Endothelial cell of umbilical vein (primary cell): Measurements from ENCODE around the gene BCL6B. TPM values are rescaled to one million over a fixed set of nuclear protein-coding genes. Genes with fewer than 3 reads are reported as not detected.

Experiments used
- BruUV-seq: library from RNA; stranded (reverse); fragments of 400-500 nt; replicated peaks from 2 replicates; lab custom pipeline; 2021; lab: Mats Ljungman, UMichigan
- CTCF ChIA-PET: fragments of 300-600, 350-600 bp; sonication (Branson Sonifier 250); formaldehyde crosslinking; loops from one replicate; lab custom pipeline; 2021; ENCODE audit warnings: antibody characterized with exemption, inconsistent platforms; lab: Charles Lee
- POLR2A ChIA-PET: fragments of 300-600, 350-600 bp; sonication (Branson Sonifier 250); formaldehyde crosslinking; loops from one replicate; lab custom pipeline; 2021; ENCODE audit warnings: antibody characterized with exemption, inconsistent platforms; lab: Charles Lee
- DNase-seq: peaks from one replicate; pipeline ENCODE4 v3.0.0-alpha.2; 2011; ENCODE audit warnings: low read depth, low spot score
- FAIRE-seq: peaks from 2 replicates; lab custom pipeline; 2011; peaks lifted over from hg19 to GRCh38; lab: Jason Lieb, UNC
- H2AFZ ChIP-seq: 2 replicates; pipeline ENCODE4 v1.6.0; 2012; ENCODE audit warnings: low read depth, low read length, control low read depth, inconsistent platforms
- H3K27ac ChIP-seq: 2 replicates; pipeline ENCODE4 v1.5.1; 2011; ENCODE audit warnings: low read depth, mild to moderate bottlenecking, control low read depth, low read length, moderate library complexity; ENCODE audit not compliant: insufficient read depth
- H3K27me3 ChIP-seq, 2 experiments: 2 replicates each; pipeline versions ENCODE4 v1.6.0 to v1.6.1; 2011; ENCODE audit warnings: low read length in 2 of 2, mixed read lengths in 1 of 2; ENCODE audit not compliant: control insufficient read depth in 2 of 2, insufficient read depth in 2 of 2
- H3K36me3 ChIP-seq, 2 experiments: 2 replicates in 1 of 2; 3 replicates in 1 of 2; pipeline ENCODE4 v1.5.1; 2011; ENCODE audit warnings: low read length in 2 of 2, mild to moderate bottlenecking in 1 of 2, moderate library complexity in 1 of 2; ENCODE audit not compliant: control insufficient read depth in 2 of 2, insufficient read depth in 2 of 2; ENCODE audit errors: extremely low read depth in 1 of 2
- H3K4me1 ChIP-seq: 3 replicates; pipeline ENCODE4 v1.5.1; 2011; ENCODE audit warnings: mild to moderate bottlenecking, low read length; ENCODE audit not compliant: control insufficient read depth, insufficient read depth; ENCODE audit errors: extremely low read depth
- H3K4me2 ChIP-seq: 2 replicates; pipeline ENCODE4 v1.6.1; 2011; ENCODE audit warnings: low read length, control low read depth, mixed read lengths; ENCODE audit not compliant: insufficient read depth
- H3K4me3 ChIP-seq, 3 experiments: fragments of 200-600 bp in 1 of 3; sonication (generic), shearing (Covaris generic) in 1 of 3; replicated peaks in 1 of 3; 2 replicates each; pipeline ENCODE4 v1.5.1; 2011 to 2016; ENCODE audit warnings: control low read depth in 3 of 3, low read length in 3 of 3, mild to moderate bottlenecking in 2 of 3, inconsistent platforms in 1 of 3, low read depth in 1 of 3, moderate library complexity in 1 of 3; ENCODE audit not compliant: insufficient read depth in 1 of 3
- H3K79me2 ChIP-seq: 2 replicates; pipeline ENCODE4 v1.6.0; 2012; ENCODE audit warnings: low read length, inconsistent platforms; ENCODE audit not compliant: control insufficient read depth, insufficient read depth
- H3K9ac ChIP-seq: replicated peaks from 2 replicates; pipeline ENCODE3; 2011; ENCODE audit warnings: low read length, control low read depth; ENCODE audit not compliant: insufficient read depth; ENCODE audit errors: extremely low read depth
- H3K9me1 ChIP-seq: replicated peaks from 3 replicates; pipeline ENCODE4 v1.6.0; 2011; ENCODE audit warnings: mild to moderate bottlenecking, low read length; ENCODE audit not compliant: control insufficient read depth, insufficient read depth; ENCODE audit errors: extremely low read depth
- H3K9me3 ChIP-seq: replicated peaks from 2 replicates; pipeline ENCODE4 v1.5.1; 2012; ENCODE audit warnings: low read length, inconsistent platforms; ENCODE audit not compliant: control insufficient read depth, insufficient read depth
- H4K20me1 ChIP-seq: replicated peaks from 2 replicates; pipeline ENCODE3; 2011; ENCODE audit warnings: mild to moderate bottlenecking, low read length; ENCODE audit not compliant: control insufficient read depth, insufficient read depth; ENCODE audit errors: extremely low read depth
- CTCF ChIP-seq, 2 donors: IDR thresholded peaks; 1 replicate in 1 of 2; 2 replicates in 1 of 2; pipeline ENCODE4 v1.5.1; 2011; ENCODE audit warnings: low read length in 2 of 2, mild to moderate bottlenecking in 2 of 2, moderate library complexity in 2 of 2, control low read depth in 1 of 2, inconsistent platforms in 1 of 2, low read depth in 1 of 2; ENCODE audit not compliant: insufficient read depth in 1 of 2; ENCODE audit errors: extremely low read depth in 1 of 2
- EZH2 ChIP-seq: IDR thresholded peaks from 2 replicates; pipeline ENCODE4 v1.6.1; 2012; ENCODE audit warnings: borderline replicate concordance, low read depth, mild to moderate bottlenecking, moderate library complexity, low read length, inconsistent platforms; ENCODE audit not compliant: severe bottlenecking
- FOS ChIP-seq: IDR thresholded peaks from 2 replicates; pipeline ENCODE4 v1.6.1; 2011; ENCODE audit warnings: mild to moderate bottlenecking, low read length, moderate library complexity, borderline replicate concordance; ENCODE audit not compliant: insufficient read depth
- GATA2 ChIP-seq: IDR thresholded peaks from 2 replicates; pipeline ENCODE4 v1.7.0; 2011; ENCODE audit warnings: low read depth, mild to moderate bottlenecking, moderate library complexity, mixed read lengths, low read length; ENCODE audit not compliant: insufficient read length, insufficient read depth
- JUN ChIP-seq: IDR thresholded peaks from 2 replicates; pipeline ENCODE4 v1.6.1; 2011; ENCODE audit warnings: borderline replicate concordance, low read depth; ENCODE audit not compliant: insufficient read length, insufficient read depth
- MYC ChIP-seq: IDR thresholded peaks from one replicate; pipeline ENCODE4 v1.6.1; 2011; ENCODE audit warnings: mild to moderate bottlenecking, low read depth, low read length
- POLR2AphosphoS5 ChIP-seq: IDR thresholded peaks from 2 replicates; pipeline ENCODE4 v1.6.1; 2012; ENCODE audit warnings: low read depth, mild to moderate bottlenecking, control low read depth, low read length, moderate library complexity; ENCODE audit not compliant: insufficient read depth
- dilution Hi-C: fragments of 300-500 bp; cut with MboI; formaldehyde crosslinking; loops from one replicate; pipeline ENCODE4 v1.15.0; 2019; ENCODE audit warnings: low sequenced_read_pairs; ENCODE audit not compliant: extremely low pct_ligation_motif_present
- intact Hi-C: fragments of 100-400 bp; cut with micrococcal nuclease; formaldehyde crosslinking; loops from one replicate; pipeline ENCODE4 v1.10.0; 2022
- polyA plus RNA-seq, 4 experiments: library from polyadenylated mRNA; depleted of rRNA in 3 of 4; stranded (reverse) in 3 of 4; unstranded in 1 of 4; fragments of >200 nt; gene quantifications; 2 replicates each; pipeline versions ENCODE4 v1.2.1 to v1.2.3, GENCODE V29; 2011 to 2012; ENCODE audit warnings: missing spikeins in 1 of 4
- total RNA-seq: library from RNA; stranded (reverse); gene quantifications from 2 replicates; pipeline ENCODE4 v1.2.3, GENCODE V29; 2021

BCL6B gene
- total and polyA plus RNA-seq, 2 donors (not counting 3 experiments of a cell fraction or from before 2014, with no cell fraction given), result 93.5 to 160 TPM

- FAIRE-seq (peak; percentile 90), DNase-seq (peak; percentile 66)
- H4K20me1 ChIP-seq, result peaks cover 2% of the 10 kb centered on the region
- BruUV-seq, result no TSS peak
- dilution Hi-C loops, result no loop called here
- ChIA-PET POLR2A (no interaction called here), CTCF (interaction anchor here (0.6 to 5.8 kb wide), 32 partner anchors 8 to 1705 kb away, joined by 3 to 100 read pairs (median 4); partner anchors contain the start of gene ALOX12)
- intact Hi-C loops, result loop anchor here (1.0 kb wide), 2 partner anchors 90 to 338 kb away; no protein-coding TSS in a partner anchor
- H2AFZ ChIP-seq, result no peak overlapping the region
- no peaks in the 10 kb centered on the region for H3K27me3 ChIP-seq
- H3K4me2 ChIP-seq, result no peak overlapping the region
- H3K9me1 ChIP-seq, result no peaks in the 10 kb centered on the region
- no peak overlapping the region for H3K27ac ChIP-seq
- H3K36me3 ChIP-seq, result peaks cover 13 to 20% of the 10 kb centered on the region in 2 experiments
- H3K4me1 ChIP-seq, result no peaks in the 10 kb centered on the region
- H3K4me3 ChIP-seq, result no peak overlapping the region
- no peak overlapping the region for H3K9ac ChIP-seq
- no peaks in the 10 kb centered on the region for H3K9me3 ChIP-seq
- TF ChIP-seq CTCF (IDR thresholded peaks at IDR 0.05; ENCODE audit: extremely low read depth in 1 of 2, insufficient read depth in 1 of 2, low read depth in 1 of 2, low read length in 2 of 2) (peak; percentile 53 to 58), FOS (no peak), MYC (no peak), EZH2 (no peak), POLR2AphosphoS5 (no peak), GATA2 (no peak), JUN (no peak)
- peaks cover 16% of the 10 kb centered on the region for H3K79me2 ChIP-seq
These were observed 18.2 kb upstream of the BCL6B start for GRCh38 chr17:7004398-7005253.
